ENCODE measurements around the gene PCDHA10. TPM values are rescaled to one million over a fixed set of nuclear protein-coding genes. Genes with fewer than 3 reads are reported as not detected.
"Not testable (repeated sequence)": the region's sequence is repeated elsewhere in the genome, so short reads cannot be mapped to it uniquely, and the experiment has no call there.

Gene PCDHA10
- polyA plus RNA-seq, 1 donor from 2014 or later = 5.5 TPM

GRCh38 chr5:140821375-140822280, 34.1 kb upstream of the PCDHA10 start, which contains the start of gene PCDHA5:
PCDHA5 (plus strand) TSS chr5:140821613.
- no peaks in the 10 kb centered on the region for H3F3A ChIP-seq (ENCODE audit: insufficient read depth, low read length, poor library complexity, severe bottlenecking)
- peaks cover 25% of the 10 kb centered on the region for H3K36me3 ChIP-seq (ENCODE audit: insufficient read depth, low read length)
- no peak within 1 kb of the TSS for H3K4me2 ChIP-seq (ENCODE audit: low read length)
- H2AFZ ChIP-seq (ENCODE audit: low read depth, low read length) = no peak within 1 kb of the TSS
- H3K9me3 ChIP-seq (ENCODE audit: low read length) = peaks cover 24% of the 10 kb centered on the region
- H3K27me3 ChIP-seq (ENCODE audit: insufficient read depth, low read depth, low read length) = no peaks in the 10 kb centered on the region
- no peak for TF ChIP-seq POLR2AphosphoS5 (IDR thresholded peaks at IDR 0.05)
- TF ChIP-seq, protein P1, sequence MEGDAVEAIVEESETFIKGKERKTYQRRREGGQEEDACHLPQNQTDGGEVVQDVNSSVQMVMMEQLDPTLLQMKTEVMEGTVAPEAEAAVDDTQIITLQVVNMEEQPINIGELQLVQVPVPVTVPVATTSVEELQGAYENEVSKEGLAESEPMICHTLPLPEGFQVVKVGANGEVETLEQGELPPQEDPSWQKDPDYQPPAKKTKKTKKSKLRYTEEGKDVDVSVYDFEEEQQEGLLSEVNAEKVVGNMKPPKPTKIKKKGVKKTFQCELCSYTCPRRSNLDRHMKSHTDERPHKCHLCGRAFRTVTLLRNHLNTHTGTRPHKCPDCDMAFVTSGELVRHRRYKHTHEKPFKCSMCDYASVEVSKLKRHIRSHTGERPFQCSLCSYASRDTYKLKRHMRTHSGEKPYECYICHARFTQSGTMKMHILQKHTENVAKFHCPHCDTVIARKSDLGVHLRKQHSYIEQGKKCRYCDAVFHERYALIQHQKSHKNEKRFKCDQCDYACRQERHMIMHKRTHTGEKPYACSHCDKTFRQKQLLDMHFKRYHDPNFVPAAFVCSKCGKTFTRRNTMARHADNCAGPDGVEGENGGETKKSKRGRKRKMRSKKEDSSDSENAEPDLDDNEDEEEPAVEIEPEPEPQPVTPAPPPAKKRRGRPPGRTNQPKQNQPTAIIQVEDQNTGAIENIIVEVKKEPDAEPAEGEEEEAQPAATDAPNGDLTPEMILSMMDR (IDR thresholded peaks at IDR 0.05; ENCODE audit: poor library complexity, severe bottlenecking) = no peak
- H3K79me2 ChIP-seq (replicated peaks; ENCODE audit: insufficient read depth, low read length) = peaks cover 57% of the 10 kb centered on the region
- H3K9ac ChIP-seq (ENCODE audit: low read length) = no peak within 1 kb of the TSS
- H4K20me1 ChIP-seq (ENCODE audit: insufficient read depth) = no peaks in the 10 kb centered on the region
- no peak within 1 kb of the TSS for H3K27ac ChIP-seq (ENCODE audit: low read length)
- H3K9me2 ChIP-seq (ENCODE audit: insufficient read depth, low read length) = no peaks in the 10 kb centered on the region
- no peak within 1 kb of the TSS for H3K4me3 ChIP-seq (ENCODE audit: low read length)

DNA sequence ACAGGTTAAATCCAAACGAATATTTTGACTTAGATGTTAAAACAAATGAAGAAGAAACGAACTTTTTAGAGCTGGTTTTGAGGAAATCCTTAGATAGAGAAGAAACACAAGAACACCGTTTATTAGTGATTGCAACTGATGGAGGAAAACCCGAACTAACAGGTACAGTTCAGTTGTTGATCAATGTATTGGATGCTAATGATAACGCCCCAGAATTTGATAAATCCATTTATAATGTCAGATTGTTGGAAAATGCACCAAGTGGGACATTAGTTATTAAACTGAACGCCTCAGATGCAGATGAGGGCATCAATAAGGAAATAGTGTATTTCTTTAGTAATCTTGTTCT, 33.4 kb upstream of the PCDHA10 start:
- H3K4me3 ChIP-seq (ENCODE audit: low read length) = no peak overlapping the region
- peaks cover 25% of the 10 kb centered on the region for H3K36me3 ChIP-seq (ENCODE audit: insufficient read depth, low read length)
- no peak overlapping the region for H3K4me2 ChIP-seq (ENCODE audit: low read length)
- peaks cover 24% of the 10 kb centered on the region for H3K9me3 ChIP-seq (ENCODE audit: low read length)
- no peaks in the 10 kb centered on the region for H4K20me1 ChIP-seq (ENCODE audit: insufficient read depth)
- no peak overlapping the region for H3K9ac ChIP-seq (ENCODE audit: low read length)
- no peaks in the 10 kb centered on the region for H3K27me3 ChIP-seq (ENCODE audit: insufficient read depth, low read depth, low read length)
- H3K79me2 ChIP-seq (replicated peaks; ENCODE audit: insufficient read depth, low read length) = peaks cover 57% of the 10 kb centered on the region
- H3K9me2 ChIP-seq (ENCODE audit: insufficient read depth, low read length) = no peaks in the 10 kb centered on the region
- no peak overlapping the region for H3K27ac ChIP-seq (ENCODE audit: low read length)
- H3F3A ChIP-seq (ENCODE audit: insufficient read depth, low read length, poor library complexity, severe bottlenecking) = no peaks in the 10 kb centered on the region
- TF ChIP-seq MXI1 (conservative IDR thresholded peaks at IDR 0.05; ENCODE audit: poor library complexity, severe bottlenecking) (no peak), SMC3 (conservative IDR thresholded peaks at IDR 0.05; ENCODE audit: poor library complexity) (no peak), POLR2AphosphoS5 (IDR thresholded peaks at IDR 0.05) (no peak), RAD21 (conservative IDR thresholded peaks at IDR 0.05) (no peak), REST (IDR thresholded peaks at IDR 0.05; ENCODE audit: borderline replicate concordance) (no peak), EP300 (conservative IDR thresholded peaks at IDR 0.05; ENCODE audit: poor library complexity, severe bottlenecking) (no peak), TAF1 (IDR thresholded peaks at IDR 0.05; ENCODE audit: low read depth) (no peak), EZH2 (IDR thresholded peaks at IDR 0.05; ENCODE audit: borderline replicate concordance, insufficient read depth, low read length, poor library complexity, severe bottlenecking) (no peak)
- TF ChIP-seq, protein P1 (IDR thresholded peaks at IDR 0.05; ENCODE audit: poor library complexity, severe bottlenecking) = no peak
- H2AFZ ChIP-seq (ENCODE audit: low read depth, low read length) = no peak overlapping the region

DNA sequence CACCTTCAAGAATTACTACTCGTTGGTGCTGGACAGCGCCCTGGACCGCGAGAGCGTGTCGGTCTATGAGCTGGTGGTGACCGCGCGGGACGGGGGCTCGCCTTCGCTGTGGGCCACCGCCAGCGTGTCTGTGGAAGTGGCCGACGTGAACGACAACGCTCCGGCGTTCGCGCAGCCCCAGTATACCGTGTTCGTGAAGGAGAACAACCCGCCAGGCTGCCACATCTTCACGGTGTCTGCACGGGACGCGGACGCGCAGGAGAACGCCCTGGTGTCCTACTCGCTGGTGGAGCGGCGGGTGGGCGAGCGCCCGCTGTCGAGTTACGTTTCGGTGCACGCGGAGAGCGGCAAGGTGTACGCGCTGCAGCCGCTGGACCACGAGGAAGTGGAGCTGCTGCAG, 32.7 kb upstream of the PCDHA10 start:
- H3K4me2 ChIP-seq (ENCODE audit: low read length); H2AFZ ChIP-seq (ENCODE audit: low read depth, low read length); H3F3A ChIP-seq (ENCODE audit: insufficient read depth, low read length, poor library complexity, severe bottlenecking); H3K27ac ChIP-seq (ENCODE audit: low read length); H3K4me3 ChIP-seq (ENCODE audit: low read length); H3K9ac ChIP-seq (ENCODE audit: low read length); H4K20me1 ChIP-seq (ENCODE audit: insufficient read depth); H3K27me3 ChIP-seq (ENCODE audit: insufficient read depth, low read depth, low read length); H3K9me2 ChIP-seq (ENCODE audit: insufficient read depth, low read length): not testable (repeated sequence)
- Histone ChIP-seq H3K79me2 (replicated peaks; ENCODE audit: insufficient read depth, low read length) (peaks cover 53% of the 10 kb centered on the region), H3K36me3 (ENCODE audit: insufficient read depth, low read length) (peaks cover 25% of the 10 kb centered on the region), H3K9me3 (ENCODE audit: low read length) (peaks cover 24% of the 10 kb centered on the region)

Data from neural cell (in vitro differentiated cells).